Hepatocyte (in vitro differentiated cells): ENCODE results near the gene ZNF581. TPM values are rescaled to one million over a fixed set of nuclear protein-coding genes. Genes with fewer than 3 reads are reported as not detected.

Experiments used
- DNase-seq: peaks from one replicate; pipeline ENCODE4 v3.0.0-alpha.2; 2016; ENCODE audit warnings: low spot score
- H2AFZ ChIP-seq: fragments of 200-600 bp; sonication (generic); 2 replicates; pipeline ENCODE4 v1.6.0; 2016; ENCODE audit warnings: antibody characterized with exemption, mild to moderate bottlenecking
- H3K27ac ChIP-seq: fragments of 200-600 bp; sonication (generic); 2 replicates; pipeline ENCODE4 v1.5.1; 2016; ENCODE audit warnings: mild to moderate bottlenecking
- H3K27me3 ChIP-seq: fragments of 200-600 bp; sonication (generic); 2 replicates; pipeline ENCODE4 v1.6.1; 2016
- H3K36me3 ChIP-seq: fragments of 200-600 bp; sonication (generic); replicated peaks from 2 replicates; pipeline ENCODE4 v1.5.1; 2016; ENCODE audit warnings: low read depth; ENCODE audit not compliant: insufficient read depth
- H3K4me1 ChIP-seq: fragments of 200-600 bp; sonication (generic); 2 replicates; pipeline ENCODE4 v1.5.1; 2016; ENCODE audit warnings: mild to moderate bottlenecking, moderate library complexity; ENCODE audit not compliant: insufficient read depth
- H3K4me2 ChIP-seq: fragments of 200-600 bp; sonication (generic); 2 replicates; pipeline ENCODE4 v1.6.0; 2016
- H3K4me3 ChIP-seq: fragments of 200-600 bp; sonication (generic); 2 replicates; pipeline ENCODE4 v1.5.1; 2016; ENCODE audit warnings: mild to moderate bottlenecking
- H3K79me2 ChIP-seq: fragments of 200-600 bp; sonication (generic); 2 replicates; pipeline ENCODE4 v1.6.0; 2017; ENCODE audit warnings: mild to moderate bottlenecking
- H3K9me2 ChIP-seq: fragments of 200-600 bp; sonication (generic); replicated peaks from 2 replicates; pipeline ENCODE4 v1.6.0; 2017; ENCODE audit warnings: mild to moderate bottlenecking; ENCODE audit not compliant: insufficient read depth
- H3K9me3 ChIP-seq: fragments of 200-600 bp; sonication (generic); 2 replicates; pipeline ENCODE4 v1.5.1; 2016; ENCODE audit warnings: low read depth, mild to moderate bottlenecking
- H4K20me1 ChIP-seq: fragments of 200-600 bp; sonication (generic); 2 replicates; pipeline ENCODE4 v1.6.0; 2016; ENCODE audit warnings: mild to moderate bottlenecking; ENCODE audit not compliant: insufficient read depth, poor library complexity, severe bottlenecking
- EZH2 ChIP-seq: fragments of 200-600 bp; sonication (generic); IDR thresholded peaks from 2 replicates; pipeline ENCODE4 v1.6.1; 2016; ENCODE audit warnings: antibody characterized with exemption, mild to moderate bottlenecking, borderline replicate concordance
- EZH2phosphoT487 ChIP-seq: fragments of 200-600 bp; sonication (generic); IDR thresholded peaks from one replicate; pipeline ENCODE4 v1.6.1; 2018; ENCODE audit warnings: antibody characterized with exemption, mild to moderate bottlenecking, low read depth, moderate library complexity; ENCODE audit not compliant: unreplicated experiment, severe bottlenecking
- WGBS: methylation state at CpG from one replicate; pipeline ENCODE4 v1.1.6; 2016; ENCODE audit warnings: low lambda C conversion rate; ENCODE audit errors: missing lambda C conversion rate; 5-methylcytosine and 5-hydroxymethylcytosine counted together
- polyA plus RNA-seq: library from polyadenylated mRNA; unstranded; fragments of >200 nt; fragmentation: Nextera tagmentation; extraction: Ambion mirVana; gene quantifications from 2 replicates; pipeline ENCODE4 v1.2.1, GENCODE V29; 2016
- total RNA-seq: library from RNA; depleted of rRNA; stranded (reverse); fragments of >200 nt; gene quantifications from 2 replicates; pipeline ENCODE4 v1.2.3, GENCODE V29; 2014
- TF ChIP-seq, protein P1 (sequence below): fragments of 200-600 bp; sonication (generic); IDR thresholded peaks from 2 replicates; pipeline ENCODE4 v1.5.1; 2016; ENCODE audit warnings: antibody characterized with exemption, mild to moderate bottlenecking; ENCODE audit not compliant: poor library complexity

Gene ZNF581
- total and polyA plus RNA-seq, 2 experiments from 2014 or later = 12.2 to 22.5 TPM

DNA sequence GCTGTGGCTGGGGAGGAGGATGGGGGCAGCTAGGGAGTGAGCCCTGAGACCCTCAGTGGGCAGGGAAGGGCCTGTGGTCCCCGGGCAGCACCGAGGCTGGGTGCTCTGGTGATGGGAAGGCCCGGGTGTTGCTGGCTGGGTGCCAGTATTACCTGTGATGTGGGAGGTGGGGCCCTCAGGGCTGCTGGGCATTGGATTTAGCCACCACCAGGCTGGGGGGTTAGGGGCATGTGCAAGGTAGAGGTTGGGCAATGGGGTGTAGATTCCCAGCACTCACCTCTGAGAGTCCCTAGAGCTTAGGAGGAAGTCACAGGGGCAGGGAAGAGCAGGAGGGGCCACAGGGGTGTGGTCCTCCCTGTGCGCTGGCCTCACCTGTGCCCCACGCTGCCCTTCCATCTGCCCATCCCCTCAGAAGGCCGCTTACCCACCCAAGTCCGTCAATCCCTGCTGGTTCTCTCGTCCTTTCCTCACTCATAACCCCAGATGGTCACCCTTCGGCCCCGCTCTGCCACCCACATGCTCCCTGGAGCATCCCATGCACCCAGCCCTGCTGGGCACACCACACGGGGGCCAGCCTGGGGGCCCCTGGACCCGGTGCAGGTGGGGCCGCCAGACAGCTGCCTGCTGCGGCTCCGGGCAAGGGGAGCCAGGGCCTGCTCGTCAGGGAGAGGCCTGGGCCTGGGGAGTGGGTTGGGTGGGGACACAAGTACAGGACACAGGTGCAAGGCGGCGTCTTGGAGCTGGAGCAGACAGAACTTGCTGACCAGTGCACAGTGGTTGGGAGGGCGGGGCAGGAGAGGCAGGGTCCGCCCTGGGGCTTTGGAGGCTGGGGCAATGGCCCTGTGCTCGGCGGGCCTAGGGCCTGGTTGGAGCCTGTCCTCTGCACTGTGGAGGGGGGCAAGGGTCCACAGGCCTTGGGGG is 44.1 kb downstream of the ZNF581 start:
- Histone ChIP-seq H3K79me2 (peaks cover 48% of the 10 kb centered on the region), H3K36me3 (no peaks in the 10 kb centered on the region)

DNA sequence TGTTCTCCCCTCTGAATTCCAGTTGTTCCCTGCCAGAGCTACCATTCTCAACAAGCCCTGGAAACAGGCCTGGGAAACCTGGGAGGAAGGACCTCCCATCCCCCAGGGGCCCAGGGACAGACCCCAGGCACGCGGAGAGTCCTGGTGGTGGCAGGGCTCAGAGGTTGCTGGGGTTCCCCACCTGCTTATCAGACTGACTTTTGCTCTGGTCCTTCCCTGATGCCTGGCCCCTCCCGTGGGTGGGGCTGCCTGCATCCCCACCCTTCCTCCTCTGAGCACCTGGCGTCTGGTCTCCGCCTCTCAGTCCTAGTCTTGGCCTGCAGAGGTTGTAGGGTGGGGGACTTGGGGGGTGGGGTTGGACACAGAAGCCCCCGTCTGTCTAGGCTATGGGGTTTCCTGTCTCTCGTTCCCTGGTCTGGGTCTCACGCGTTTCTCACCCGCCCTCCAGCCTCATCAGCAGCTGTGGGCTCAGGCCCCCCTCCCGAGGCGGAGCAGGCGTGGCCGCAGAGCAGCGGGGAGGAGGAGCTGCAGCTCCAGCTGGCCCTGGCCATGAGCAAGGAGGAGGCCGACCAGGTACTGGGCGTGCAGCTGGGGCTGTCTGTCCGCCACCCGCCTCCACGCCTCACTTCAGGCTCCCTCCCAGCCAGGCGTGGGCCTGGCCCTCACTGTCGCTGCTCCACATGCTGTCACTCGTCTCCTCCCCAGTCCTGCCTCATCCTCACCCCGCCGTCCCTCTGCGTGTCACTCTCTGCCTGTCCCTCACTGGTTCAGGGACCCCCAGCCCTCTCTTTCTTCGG is 45.2 kb downstream of the ZNF581 start:
- H3K9me2 ChIP-seq = no peaks in the 10 kb centered on the region
- WGBS = 70% methylated on average over 20 of the region's 27 CpGs
- no peaks in the 10 kb centered on the region for H3K36me3 ChIP-seq
- H2AFZ ChIP-seq = no peak overlapping the region
- peaks cover 17% of the 10 kb centered on the region for H3K4me1 ChIP-seq
- peak overlapping the region; percentile 77 for H3K27ac ChIP-seq
- H3K79me2 ChIP-seq = peaks cover 39% of the 10 kb centered on the region
- peaks cover 13% of the 10 kb centered on the region for H4K20me1 ChIP-seq
- no peaks in the 10 kb centered on the region for H3K9me3 ChIP-seq
- H3K27me3 ChIP-seq = no peaks in the 10 kb centered on the region
- TF ChIP-seq EZH2phosphoT487 (no peak), EZH2 (no peak)
- TF ChIP-seq, protein P1, sequence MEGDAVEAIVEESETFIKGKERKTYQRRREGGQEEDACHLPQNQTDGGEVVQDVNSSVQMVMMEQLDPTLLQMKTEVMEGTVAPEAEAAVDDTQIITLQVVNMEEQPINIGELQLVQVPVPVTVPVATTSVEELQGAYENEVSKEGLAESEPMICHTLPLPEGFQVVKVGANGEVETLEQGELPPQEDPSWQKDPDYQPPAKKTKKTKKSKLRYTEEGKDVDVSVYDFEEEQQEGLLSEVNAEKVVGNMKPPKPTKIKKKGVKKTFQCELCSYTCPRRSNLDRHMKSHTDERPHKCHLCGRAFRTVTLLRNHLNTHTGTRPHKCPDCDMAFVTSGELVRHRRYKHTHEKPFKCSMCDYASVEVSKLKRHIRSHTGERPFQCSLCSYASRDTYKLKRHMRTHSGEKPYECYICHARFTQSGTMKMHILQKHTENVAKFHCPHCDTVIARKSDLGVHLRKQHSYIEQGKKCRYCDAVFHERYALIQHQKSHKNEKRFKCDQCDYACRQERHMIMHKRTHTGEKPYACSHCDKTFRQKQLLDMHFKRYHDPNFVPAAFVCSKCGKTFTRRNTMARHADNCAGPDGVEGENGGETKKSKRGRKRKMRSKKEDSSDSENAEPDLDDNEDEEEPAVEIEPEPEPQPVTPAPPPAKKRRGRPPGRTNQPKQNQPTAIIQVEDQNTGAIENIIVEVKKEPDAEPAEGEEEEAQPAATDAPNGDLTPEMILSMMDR = no peak
- peak; percentile 75 for DNase-seq
- no peak overlapping the region for H3K4me3 ChIP-seq
- peak overlapping the region; percentile 37 for H3K4me2 ChIP-seq

More for the DNA sequence above, 44.1 kb downstream of the ZNF581 start:
- no peaks in the 10 kb centered on the region for H3K9me3 ChIP-seq
- no peak overlapping the region for H2AFZ ChIP-seq
- H3K27ac ChIP-seq = peak overlapping the region; percentile 75
- H3K4me2 ChIP-seq = no peak overlapping the region
- no peak overlapping the region for H3K4me3 ChIP-seq
- TF ChIP-seq EZH2phosphoT487 (no peak), EZH2 (no peak)
- TF ChIP-seq, protein P1 = no peak
- no peaks in the 10 kb centered on the region for H3K27me3 ChIP-seq
- H3K9me2 ChIP-seq = no peaks in the 10 kb centered on the region
- peaks cover 25% of the 10 kb centered on the region for H3K4me1 ChIP-seq
- DNase-seq = no peak
- peaks cover 17% of the 10 kb centered on the region for H4K20me1 ChIP-seq
- 88% methylated on average over 17 of the region's 22 CpGs for WGBS

DNA sequence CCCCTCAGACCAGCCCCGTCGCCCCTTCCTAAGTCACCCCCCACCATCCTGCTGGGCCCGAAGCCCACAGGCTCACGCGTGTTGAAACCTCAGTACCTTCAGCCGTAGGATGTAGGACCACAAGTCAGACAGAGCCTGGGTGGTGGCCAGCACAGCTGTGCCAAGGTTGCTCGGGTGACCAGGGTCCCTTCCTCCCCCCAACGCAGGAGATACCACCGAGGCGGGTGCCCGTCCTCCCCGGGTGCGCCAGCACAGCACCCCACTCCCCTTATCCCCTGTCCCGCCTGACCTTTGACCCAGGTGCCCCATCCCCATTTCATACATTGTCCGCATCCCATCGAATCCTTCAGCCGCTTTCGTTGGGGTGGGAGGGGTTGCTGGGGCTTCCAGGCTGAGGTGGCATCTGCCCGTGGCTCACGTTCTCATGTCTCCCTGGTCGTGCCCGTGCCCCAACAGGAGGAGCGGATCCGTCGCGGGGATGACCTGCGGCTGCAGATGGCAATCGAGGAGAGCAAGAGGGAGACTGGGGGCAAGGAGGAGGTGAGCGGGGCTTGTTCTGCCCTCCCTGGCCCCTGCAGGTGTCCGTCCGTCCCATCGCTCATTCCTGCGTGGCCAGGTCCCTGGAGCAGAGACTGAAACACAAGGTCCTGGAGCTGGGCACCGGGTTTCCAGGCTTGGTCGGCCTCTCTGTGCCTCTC is 46.1 kb downstream of the ZNF581 start:
- H3K9me2 ChIP-seq = no peaks in the 10 kb centered on the region
- TF ChIP-seq, protein P1 = no peak
- TF ChIP-seq EZH2 (no peak), EZH2phosphoT487 (no peak)
- H2AFZ ChIP-seq = no peak overlapping the region
- H4K20me1 ChIP-seq = peaks cover 13% of the 10 kb centered on the region
- H3K9me3 ChIP-seq = no peaks in the 10 kb centered on the region
- no peak overlapping the region for H3K4me2 ChIP-seq
- H3K79me2 ChIP-seq = peaks cover 36% of the 10 kb centered on the region
- H3K27ac ChIP-seq = peak overlapping the region; percentile 77
- H3K4me3 ChIP-seq = no peak overlapping the region
- 98% methylated on average over 32 of the region's 35 CpGs for WGBS
- peaks cover 12% of the 10 kb centered on the region for H3K4me1 ChIP-seq
- no peaks in the 10 kb centered on the region for H3K36me3 ChIP-seq
- no peak for DNase-seq
- H3K27me3 ChIP-seq = no peaks in the 10 kb centered on the region
